GM23338 (cell line): ENCODE results near the gene DRD2.

Source experiments
- CREB1 ChIP-seq: fragments of 250-450 bp; sonication (Bioruptor Pico); IDR thresholded peaks from 2 replicates; pipeline ENCODE4 v1.5.0; 2020; ENCODE audit warnings: low read depth, mild to moderate bottlenecking, moderate library complexity
- EZH2 ChIP-seq: fragments of 200-600 bp; sonication (generic); IDR thresholded peaks from one replicate; pipeline ENCODE4 v1.8.0; 2017; ENCODE audit warnings: antibody characterized with exemption, mild to moderate bottlenecking, low read depth; ENCODE audit not compliant: unreplicated experiment
- REST ChIP-seq: IDR thresholded peaks from one replicate; pipeline ENCODE4 v1.6.1; 2018; ENCODE audit warnings: antibody characterized with exemption; ENCODE audit not compliant: unreplicated experiment

GRCh38 chr11:113392236-113392921, 82.8 kb downstream of the DRD2 start:
- TF ChIP-seq CREB1 (CRISPR knock-in tag) (no peak), EZH2 (no peak), REST (no peak)
